CD4-positive, alpha-beta T cell (primary cell): ENCODE measurements around the gene CSRP1. TPM values are rescaled to one million over a fixed set of nuclear protein-coding genes. Genes with fewer than 3 reads are reported as not detected.
A peak's percentile ranks its signal among the peaks of the same experiment; 100 is the strongest.

Experiments
- ATAC-seq: fragments of 200-7000 bp; cut with Tn5 transposase; one replicate; pipeline ENCODE4 v1.10.0; 2022; ENCODE audit warnings: mild to moderate bottlenecking; ENCODE audit not compliant: poor library complexity
- CTCF ChIA-PET: fragments of 350-600 bp; sonication (Branson Sonifier 250); formaldehyde crosslinking; loops from one replicate; lab custom pipeline; 2021; ENCODE audit warnings: antibody characterized with exemption, inconsistent platforms; lab: Charles Lee
- POLR2A ChIA-PET: fragments of 350-600 bp; sonication (Branson Sonifier 250); formaldehyde crosslinking; loops from one replicate; lab custom pipeline; 2021; ENCODE audit warnings: antibody characterized with exemption, inconsistent platforms; lab: Charles Lee
- DNase-seq, 14 experiments: peaks; one replicate each; pipeline ENCODE4 v3.0.0-alpha.2; 2013 to 2020; ENCODE audit warnings: mixed read lengths in 2 of 14
- H3K27ac ChIP-seq, 2 donors: one replicate each; pipeline versions ENCODE4 v1.5.1 to v1.7.0; 2013; ENCODE audit warnings: low read length in 2 of 2, low read depth in 1 of 2, mild to moderate bottlenecking in 1 of 2
- H3K27me3 ChIP-seq, 2 experiments: 1 replicate in 1 of 2; 2 replicates in 1 of 2; pipeline versions ENCODE4 v1.6.1 to v1.7.0; 2013; ENCODE audit warnings: low read length in 2 of 2, control low read depth in 1 of 2, mild to moderate bottlenecking in 1 of 2, moderate library complexity in 1 of 2; ENCODE audit not compliant: insufficient read depth in 2 of 2, control insufficient read depth in 1 of 2
- H3K36me3 ChIP-seq: one replicate; pipeline ENCODE4 v1.6.1; 2013; ENCODE audit warnings: low read length, control low read depth; ENCODE audit not compliant: insufficient read depth
- H3K4me1 ChIP-seq: one replicate; pipeline ENCODE4 v1.6.1; 2013; ENCODE audit warnings: low read length, control low read depth; ENCODE audit not compliant: insufficient read depth
- H3K4me3 ChIP-seq: one replicate; pipeline ENCODE4 v1.5.1; 2013; ENCODE audit warnings: mild to moderate bottlenecking, low read length, moderate library complexity
- H3K9me3 ChIP-seq, 2 experiments: 1 replicate in 1 of 2; 2 replicates in 1 of 2; pipeline versions ENCODE4 v1.6.1 to v1.7.0; 2013; ENCODE audit warnings: low read length in 2 of 2, mild to moderate bottlenecking in 2 of 2, control low read depth in 1 of 2, moderate library complexity in 1 of 2; ENCODE audit not compliant: control insufficient read depth in 1 of 2, insufficient read depth in 1 of 2
- H3K27ac Mint-ChIP-seq: one replicate; pipeline ENCODE4 v1.8.0; 2020; ENCODE audit warnings: mixed read lengths
- H3K27me3 Mint-ChIP-seq: one replicate; pipeline ENCODE4 v1.8.0; 2021; ENCODE audit warnings: mixed read lengths
- H3K36me3 Mint-ChIP-seq: one replicate; pipeline ENCODE4 v1.8.0; 2021; ENCODE audit warnings: low read depth, mixed read lengths
- H3K4me1 Mint-ChIP-seq: one replicate; pipeline ENCODE4 v1.8.0; 2021; ENCODE audit warnings: low read depth, mixed read lengths
- H3K4me3 Mint-ChIP-seq: one replicate; pipeline ENCODE4 v1.8.0; 2020; ENCODE audit warnings: mild to moderate bottlenecking, mixed read lengths
- H3K9me3 Mint-ChIP-seq: one replicate; pipeline ENCODE4 v1.8.0; 2020; ENCODE audit warnings: mixed read lengths
- CTCF ChIP-seq: fragments of 200-600 bp; IDR thresholded peaks from one replicate; pipeline ENCODE4 v1.8.0; 2022; ENCODE audit warnings: antibody characterized with exemption, mild to moderate bottlenecking
- intact Hi-C, 2 experiments: fragments of 100-400 bp; cut with DNase I in 1 of 2; cut with micrococcal nuclease in 1 of 2; formaldehyde crosslinking; loops; one replicate each; pipeline versions ENCODE4 v1.15.1 to v1.9.0; 2023 to 2025; cut with DNase I, micrococcal nuclease
- total RNA-seq, 174 experiments: library from RNA in 2 of 174; stranded (reverse) in 2 of 174; gene quantifications; one replicate each; pipeline ENCODE4 v1.2.3 and lab custom pipeline; 2021 to 2026

Gene CSRP1
- total RNA-seq, 2 experiments from 2014 or later = 34.8 to 39.9 TPM

GRCh38 chr1:201505503-201505890 is 1.4 kb downstream of the CSRP1 start:
- peaks cover 40% of the 10 kb centered on the region for H3K4me1 ChIP-seq
- peaks cover 4% of the 10 kb centered on the region for H3K36me3 ChIP-seq
- Mint-ChIP-seq H3K36me3 (no peaks in the 10 kb centered on the region), H3K4me1 (peaks cover 49% of the 10 kb centered on the region), H3K27me3 (no peaks in the 10 kb centered on the region), H3K9me3 (no peaks in the 10 kb centered on the region), H3K27ac (peak overlapping the region; percentile 86), H3K4me3 (peak overlapping the region; percentile 96)
- intact Hi-C loops = loop anchor here in 1 of 2 experiments (5.0 to 10.0 kb wide), 2 partner anchors 351 to 447 kb away; partner anchors contain the start of gene TMEM9
- no peak overlapping the region for H3K27ac ChIP-seq
- H3K27me3 ChIP-seq = no peaks in the 10 kb centered on the region
- H3K4me3 ChIP-seq = no peak overlapping the region
- ATAC-seq (no peak), DNase-seq (no peak)
- POLR2A ChIA-PET = interaction anchor here (1.2 kb wide), 1 partner anchor 24 kb away, joined by 7 read pairs; no protein-coding TSS in a partner anchor
- TF ChIP-seq CTCF = no peak
- no peaks in the 10 kb centered on the region for H3K9me3 ChIP-seq
- CTCF ChIA-PET = no interaction called here

GRCh38 chr1:201504799-201505502 is 2.0 kb downstream of the CSRP1 start:
- no peak for ATAC-seq
- DNase-seq = no peak
- no peaks in the 10 kb centered on the region for H3K27me3 ChIP-seq
- CTCF ChIA-PET = no interaction called here
- POLR2A ChIA-PET = interaction anchor here (1.2 kb wide), 1 partner anchor 23 kb away, joined by 7 read pairs; no protein-coding TSS in a partner anchor
- H3K9me3 ChIP-seq = no peaks in the 10 kb centered on the region
- TF ChIP-seq CTCF = no peak
- H3K36me3 ChIP-seq = peaks cover 5% of the 10 kb centered on the region
- no peak overlapping the region for H3K4me3 ChIP-seq
- peak overlapping the region; percentile 96 for H3K4me3 Mint-ChIP-seq
- no peaks in the 10 kb centered on the region for H3K36me3 Mint-ChIP-seq
- no peak overlapping the region for H3K27ac ChIP-seq
- H3K27me3 Mint-ChIP-seq = no peaks in the 10 kb centered on the region
- H3K9me3 Mint-ChIP-seq = no peaks in the 10 kb centered on the region
- peak overlapping the region; percentile 86 for H3K27ac Mint-ChIP-seq
- peaks cover 40% of the 10 kb centered on the region for H3K4me1 ChIP-seq
- H3K4me1 Mint-ChIP-seq = peaks cover 48% of the 10 kb centered on the region
- intact Hi-C loops = loop anchor here in 1 of 2 experiments (5.0 to 10.0 kb wide), 2 partner anchors 350 to 447 kb away; partner anchors contain the start of gene TMEM9

GRCh38 chr1:201504179-201504631 is 2.7 kb downstream of the CSRP1 start:
- no peak for DNase-seq
- CTCF ChIA-PET = interaction anchor here (0.6 to 4.3 kb wide), 2 partner anchors 8 to 22 kb away, joined by 3 to 29 read pairs; no protein-coding TSS in a partner anchor
- intact Hi-C loops = loop anchor here in 1 of 2 experiments (10.0 kb wide), 1 partner anchor 349 kb away; the partner anchor contains the start of gene TMEM9

More at GRCh38 chr1:201504179-201504631, 2.7 kb downstream of the CSRP1 start:
- H3K36me3 ChIP-seq = peaks cover 5% of the 10 kb centered on the region
- no peaks in the 10 kb centered on the region for H3K9me3 ChIP-seq
- H3K4me3 Mint-ChIP-seq = no peak overlapping the region
- no peaks in the 10 kb centered on the region for H3K27me3 Mint-ChIP-seq
- no peaks in the 10 kb centered on the region for H3K9me3 Mint-ChIP-seq
- TF ChIP-seq CTCF = no peak
- H3K4me3 ChIP-seq = no peak overlapping the region
- H3K27me3 ChIP-seq = no peaks in the 10 kb centered on the region
- peaks cover 40% of the 10 kb centered on the region for H3K4me1 ChIP-seq
- POLR2A ChIA-PET = interaction anchor here (1.3 kb wide), 1 partner anchor 9 kb away, joined by 4 read pairs; no protein-coding TSS in a partner anchor
- ATAC-seq = no peak
- no peak overlapping the region for H3K27ac Mint-ChIP-seq
- no peak overlapping the region for H3K27ac ChIP-seq
- H3K4me1 Mint-ChIP-seq = peaks cover 41% of the 10 kb centered on the region
- H3K36me3 Mint-ChIP-seq = no peaks in the 10 kb centered on the region
